SK-N-SH (cell line): ENCODE data around the gene PPY. TPM values are rescaled to one million over a fixed set of nuclear protein-coding genes. Genes with fewer than 3 reads are reported as not detected.

ENCODE experiments used
- CTCF ChIA-PET: fragments of 300-600, 350-600 bp; formaldehyde crosslinking; extraction: SDS; loops from one replicate; lab custom pipeline; 2021; lab: Yijun Ruan, JAX
- POLR2A ChIA-PET: fragments of 350-600 bp; sonication (Branson Sonifier 250); formaldehyde crosslinking; extraction: SDS; loops from one replicate; lab custom pipeline; 2020; ENCODE audit warnings: antibody characterized with exemption, inconsistent platforms; lab: Yijun Ruan, JAX
- DNase-seq: peaks from one replicate; pipeline ENCODE4 v3.0.0; 2012
- H2AFZ ChIP-seq: fragments of 200-600 bp; sonication (generic); 2 replicates; pipeline ENCODE4 v1.8.1; 2016; ENCODE audit warnings: antibody characterized with exemption, mild to moderate bottlenecking, low read depth
- H3F3A ChIP-seq: fragments of 200-600 bp; sonication (generic); replicated peaks from 2 replicates; pipeline ENCODE3; 2016; ENCODE audit warnings: antibody characterized with exemption, mild to moderate bottlenecking; ENCODE audit not compliant: insufficient read depth
- H3K27ac ChIP-seq, 2 experiments: fragments of 200-500 bp in 1 of 2; fragments of 200-600 bp in 1 of 2; sonication (Bioruptor generic) in 1 of 2; sonication (generic), shearing (Covaris generic) in 1 of 2; 2 replicates each; pipeline versions ENCODE4 v1.5.1 to v1.6.1; 2014 to 2016; ENCODE audit warnings: low read depth in 2 of 2, inconsistent platforms in 1 of 2, low read length in 1 of 2, mild to moderate bottlenecking in 1 of 2, mixed read lengths in 1 of 2
- H3K27me3 ChIP-seq: fragments of 200-600 bp; sonication (generic), shearing (Covaris generic); 2 replicates; pipeline ENCODE4 v1.6.1; 2016; ENCODE audit warnings: mixed run types; ENCODE audit not compliant: insufficient read depth
- H3K36me3 ChIP-seq, 2 experiments: fragments of 200-500 bp in 1 of 2; fragments of 200-600 bp in 1 of 2; sonication (Bioruptor generic) in 1 of 2; sonication (generic) in 1 of 2; replicated peaks in 1 of 2; 2 replicates each; pipeline versions ENCODE3 to v1.5.1; 2014 to 2016; ENCODE audit warnings: low read length in 1 of 2, mild to moderate bottlenecking in 1 of 2; ENCODE audit not compliant: insufficient read depth in 2 of 2, control insufficient read depth in 1 of 2
- H3K4me1 ChIP-seq, 2 experiments: fragments of 200-500 bp in 1 of 2; fragments of 200-600 bp in 1 of 2; sonication (Bioruptor generic) in 1 of 2; sonication (generic), shearing (Covaris generic) in 1 of 2; 2 replicates each; pipeline versions ENCODE4 v1.5.1 to v1.6.1; 2014 to 2016; ENCODE audit warnings: low read depth in 1 of 2, low read length in 1 of 2, mixed run types in 1 of 2; ENCODE audit not compliant: insufficient read depth in 2 of 2, control insufficient read depth in 1 of 2
- H3K4me2 ChIP-seq: fragments of 200-600 bp; sonication (generic), shearing (Covaris generic); 2 replicates; pipeline ENCODE4 v1.6.1; 2017; ENCODE audit warnings: mixed run types
- H3K4me3 ChIP-seq, 2 experiments: fragments of 200-500 bp in 1 of 2; fragments of 200-600 bp in 1 of 2; sonication (Bioruptor generic) in 1 of 2; sonication (generic), shearing (Covaris generic) in 1 of 2; 2 replicates each; pipeline versions ENCODE4 v1.5.1 to v1.8.1; 2014 to 2016; ENCODE audit warnings: low read depth in 2 of 2, inconsistent platforms in 1 of 2, low read length in 1 of 2, mild to moderate bottlenecking in 1 of 2, mixed read lengths in 1 of 2, moderate library complexity in 1 of 2
- H3K79me2 ChIP-seq: fragments of 200-600 bp; sonication (generic); 2 replicates; pipeline ENCODE4 v1.8.1; 2017; ENCODE audit warnings: mild to moderate bottlenecking; ENCODE audit not compliant: insufficient read depth
- H3K9ac ChIP-seq: fragments of 200-600 bp; sonication (generic); 2 replicates; pipeline ENCODE4 v1.6.1; 2017; ENCODE audit warnings: mixed run types
- H3K9me2 ChIP-seq: fragments of 200-600 bp; sonication (generic); 2 replicates; pipeline ENCODE4 v1.6.1; 2017; ENCODE audit warnings: mixed run types
- H3K9me3 ChIP-seq: fragments of 200-600 bp; sonication (generic); 2 replicates; pipeline ENCODE4 v1.6.1; 2017; ENCODE audit warnings: mixed run types, mild to moderate bottlenecking, moderate library complexity
- H4K20me1 ChIP-seq: fragments of 200-600 bp; sonication (generic); 2 replicates; pipeline ENCODE4 v1.6.1; 2017; ENCODE audit warnings: mild to moderate bottlenecking, mixed run types; ENCODE audit not compliant: insufficient read depth
- ELF1 ChIP-seq: IDR thresholded peaks from 2 replicates; pipeline ENCODE4 v1.4.0; 2012
- EP300 ChIP-seq, 2 experiments: IDR thresholded peaks; 2 replicates each; pipeline versions ENCODE4 v1.4.0 to v1.6.1; 2012; ENCODE audit warnings: borderline replicate concordance in 1 of 2, low read depth in 1 of 2, low read length in 1 of 2
- EZH2phosphoT487 ChIP-seq: fragments of 200-600 bp; sonication (generic); IDR thresholded peaks from 2 replicates; pipeline ENCODE4 v1.6.1; 2017; ENCODE audit warnings: low read depth, mixed run types, mild to moderate bottlenecking, antibody characterized with exemption, moderate library complexity, borderline replicate concordance
- FOXJ3 ChIP-seq: sonication (generic); formaldehyde crosslinking; IDR thresholded peaks from 2 replicates; pipeline ENCODE4 v1.5.1; 2020; ENCODE audit warnings: mild to moderate bottlenecking, missing genetic modification reagents
- GABPA ChIP-seq: IDR thresholded peaks from 2 replicates; pipeline ENCODE4 v1.4.0; 2012; ENCODE audit warnings: low read depth, mild to moderate bottlenecking
- GATA2 ChIP-seq: sonication (generic); formaldehyde crosslinking; IDR thresholded peaks from 2 replicates; pipeline ENCODE4 v1.5.0; 2020; ENCODE audit warnings: mild to moderate bottlenecking, missing genetic modification reagents
- JUND ChIP-seq: IDR thresholded peaks from 2 replicates; pipeline ENCODE4 v1.4.0; 2012
- MEF2A ChIP-seq: IDR thresholded peaks from 2 replicates; pipeline ENCODE4 v1.4.0; 2012; ENCODE audit warnings: low read depth, borderline replicate concordance
- PBX3 ChIP-seq: IDR thresholded peaks from 2 replicates; pipeline ENCODE4; 2012
- POLR2AphosphoS5 ChIP-seq: IDR thresholded peaks from 2 replicates; pipeline ENCODE4 v1.6.1; 2012; ENCODE audit warnings: low read depth, low read length
- RCOR1 ChIP-seq: fragments of 150-350 bp; IDR thresholded peaks from 2 replicates; pipeline ENCODE4 v1.6.1; 2017; ENCODE audit warnings: antibody characterized with exemption, low read length
- RFX5 ChIP-seq: IDR thresholded peaks from 2 replicates; pipeline ENCODE4 v1.6.1; 2012; ENCODE audit warnings: mild to moderate bottlenecking, improper control_type of control experiment, low read length
- RXRA ChIP-seq: IDR thresholded peaks from 2 replicates; pipeline ENCODE4 v1.4.0; 2012; ENCODE audit warnings: low read depth, mild to moderate bottlenecking, borderline replicate concordance
- SIN3A ChIP-seq: IDR thresholded peaks from 2 replicates; pipeline ENCODE4 v1.6.1; 2012; ENCODE audit warnings: low read depth, mild to moderate bottlenecking, low read length, moderate library complexity, borderline replicate concordance
- SMC3 ChIP-seq: IDR thresholded peaks from 2 replicates; pipeline ENCODE4 v1.6.1; 2012; ENCODE audit warnings: low read depth, low read length, improper control_type of control experiment
- TAF1 ChIP-seq: IDR thresholded peaks from 2 replicates; pipeline ENCODE4 v1.6.1; 2012; ENCODE audit warnings: low read depth, mild to moderate bottlenecking, low read length, moderate library complexity, borderline replicate concordance
- TCF12 ChIP-seq: IDR thresholded peaks from 2 replicates; pipeline ENCODE4 v1.4.0; 2012
- YY1 ChIP-seq: IDR thresholded peaks from 2 replicates; pipeline ENCODE4 v1.4.0; 2012; ENCODE audit warnings: low read depth, mild to moderate bottlenecking
- WGBS: methylation state at CpG from one replicate; pipeline ENCODE4 v1.1.6; 2017; ENCODE audit warnings: low lambda C conversion rate; 5-methylcytosine and 5-hydroxymethylcytosine counted together
- polyA plus RNA-seq, 3 experiments: library from polyadenylated mRNA; depleted of rRNA; stranded (reverse); fragments of >200 nt; gene quantifications; 2 replicates each; pipeline ENCODE4 v1.2.3, GENCODE V29; 2012
- TF ChIP-seq, protein P1 (sequence below): fragments of 150-350 bp; IDR thresholded peaks from 2 replicates; pipeline ENCODE4 v1.6.1; 2017; ENCODE audit warnings: antibody characterized with exemption, low read length, low read depth, borderline replicate concordance
- TF ChIP-seq, protein P2 (sequence below): fragments of 200-600 bp; sonication (generic); IDR thresholded peaks from 2 replicates; pipeline ENCODE4 v1.6.1; 2017; ENCODE audit warnings: antibody characterized with exemption, mild to moderate bottlenecking, moderate library complexity

PPY gene
- polyA plus RNA-seq, 1 of the 3 experiments (the other 2 are of a cell fraction) = not detected

DNA sequence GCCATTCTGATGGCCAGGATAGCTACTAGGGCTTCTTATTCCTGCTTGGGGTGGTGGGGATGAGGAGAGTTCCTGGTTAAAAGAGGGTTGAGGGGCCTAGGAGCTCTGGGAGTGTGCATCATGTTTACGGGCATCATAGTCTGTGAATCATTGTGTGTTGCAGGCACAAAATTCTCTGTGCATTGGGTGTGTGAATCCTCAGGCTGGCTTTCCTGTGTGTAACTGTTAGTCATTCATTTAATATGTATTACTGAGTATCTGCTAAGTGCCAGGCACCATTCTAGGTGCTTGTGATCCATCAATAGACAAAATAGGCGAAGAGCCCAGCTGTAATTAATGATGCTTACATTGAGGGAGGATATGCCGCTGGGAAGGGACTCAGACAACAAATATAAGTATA, 5.8 kb downstream of the PPY start:
- no peak overlapping the region for H3K27ac ChIP-seq
- CTCF ChIA-PET = interaction anchor here (1.1 to 18.2 kb wide), 6 partner anchors 10 to 104 kb away, joined by 3 to 638 read pairs (median 42); partner anchors contain the start of genes MPP2, NAGS and TMEM101
- DNase-seq = no peak

GRCh38 chr17:43935926-43936261, 6.4 kb downstream of the PPY start:
- no peaks in the 10 kb centered on the region for H3K27me3 ChIP-seq
- TF ChIP-seq EZH2phosphoT487 (no peak), ELF1 (no peak), GABPA (no peak), EP300 (IDR thresholded peaks at IDR 0.05; ENCODE audit: borderline replicate concordance in 1 of 2, low read depth in 1 of 2, low read length in 1 of 2) (no peak), GATA2 (CRISPR knock-in tag) (no peak), FOXJ3 (no peak), JUND (no peak), YY1 (no peak), RCOR1 (no peak), SMC3 (no peak), MEF2A (no peak)
- 98% methylated on average over 6 of the region's 6 CpGs for WGBS
- no peak overlapping the region for H3K4me3 ChIP-seq
- H3K9me3 ChIP-seq = no peaks in the 10 kb centered on the region
- no peak for DNase-seq
- H3F3A ChIP-seq = no peaks in the 10 kb centered on the region
- no peaks in the 10 kb centered on the region for H3K9me2 ChIP-seq
- no peaks in the 10 kb centered on the region for H4K20me1 ChIP-seq
- H3K4me2 ChIP-seq = no peak overlapping the region
- ChIA-PET POLR2A (interaction anchor here (1.0 kb wide), 1 partner anchor 10 kb away, joined by 3 read pairs; no protein-coding TSS in a partner anchor), CTCF (interaction anchor here (0.7 to 18.2 kb wide), 6 partner anchors 9 to 474 kb away, joined by 3 to 638 read pairs (median 42); partner anchors contain the start of genes MPP2, NAGS and TMEM101)
- peaks cover 0 to 7% of the 10 kb centered on the region in 2 experiments; a peak in 1 of 4 replicates for H3K4me1 ChIP-seq
- no peaks in the 10 kb centered on the region for H3K36me3 ChIP-seq
- H3K27ac ChIP-seq = no peak overlapping the region
- no peaks in the 10 kb centered on the region for H3K79me2 ChIP-seq
- no peak overlapping the region for H2AFZ ChIP-seq
- no peak overlapping the region for H3K9ac ChIP-seq

More for the DNA sequence above, 5.8 kb downstream of the PPY start:
- TF ChIP-seq POLR2AphosphoS5 = no peak
- TF ChIP-seq GABPA = no peak
- no peak for TF ChIP-seq ELF1
- TF ChIP-seq TCF12 = no peak
- no peak for TF ChIP-seq EZH2phosphoT487
- TF ChIP-seq, protein P1, sequence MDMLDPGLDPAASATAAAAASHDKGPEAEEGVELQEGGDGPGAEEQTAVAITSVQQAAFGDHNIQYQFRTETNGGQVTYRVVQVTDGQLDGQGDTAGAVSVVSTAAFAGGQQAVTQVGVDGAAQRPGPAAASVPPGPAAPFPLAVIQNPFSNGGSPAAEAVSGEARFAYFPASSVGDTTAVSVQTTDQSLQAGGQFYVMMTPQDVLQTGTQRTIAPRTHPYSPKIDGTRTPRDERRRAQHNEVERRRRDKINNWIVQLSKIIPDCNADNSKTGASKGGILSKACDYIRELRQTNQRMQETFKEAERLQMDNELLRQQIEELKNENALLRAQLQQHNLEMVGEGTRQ = no peak
- TF ChIP-seq SIN3A = no peak
- no peak for TF ChIP-seq RFX5
- TF ChIP-seq, protein P2, sequence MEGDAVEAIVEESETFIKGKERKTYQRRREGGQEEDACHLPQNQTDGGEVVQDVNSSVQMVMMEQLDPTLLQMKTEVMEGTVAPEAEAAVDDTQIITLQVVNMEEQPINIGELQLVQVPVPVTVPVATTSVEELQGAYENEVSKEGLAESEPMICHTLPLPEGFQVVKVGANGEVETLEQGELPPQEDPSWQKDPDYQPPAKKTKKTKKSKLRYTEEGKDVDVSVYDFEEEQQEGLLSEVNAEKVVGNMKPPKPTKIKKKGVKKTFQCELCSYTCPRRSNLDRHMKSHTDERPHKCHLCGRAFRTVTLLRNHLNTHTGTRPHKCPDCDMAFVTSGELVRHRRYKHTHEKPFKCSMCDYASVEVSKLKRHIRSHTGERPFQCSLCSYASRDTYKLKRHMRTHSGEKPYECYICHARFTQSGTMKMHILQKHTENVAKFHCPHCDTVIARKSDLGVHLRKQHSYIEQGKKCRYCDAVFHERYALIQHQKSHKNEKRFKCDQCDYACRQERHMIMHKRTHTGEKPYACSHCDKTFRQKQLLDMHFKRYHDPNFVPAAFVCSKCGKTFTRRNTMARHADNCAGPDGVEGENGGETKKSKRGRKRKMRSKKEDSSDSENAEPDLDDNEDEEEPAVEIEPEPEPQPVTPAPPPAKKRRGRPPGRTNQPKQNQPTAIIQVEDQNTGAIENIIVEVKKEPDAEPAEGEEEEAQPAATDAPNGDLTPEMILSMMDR = no peak
- TF ChIP-seq TAF1 = no peak
- no peak for TF ChIP-seq FOXJ3
- no peak for TF ChIP-seq PBX3
- TF ChIP-seq GATA2 (CRISPR knock-in tag) = no peak
- no peak for TF ChIP-seq RXRA
- H2AFZ ChIP-seq = no peak overlapping the region
- POLR2A ChIA-PET = interaction anchor here (1.0 kb wide), 1 partner anchor 11 kb away, joined by 3 read pairs; no protein-coding TSS in a partner anchor
- H3K36me3 ChIP-seq = no peaks in the 10 kb centered on the region
- no peaks in the 10 kb centered on the region for H3K79me2 ChIP-seq
- H3F3A ChIP-seq = no peaks in the 10 kb centered on the region
- no peaks in the 10 kb centered on the region for H3K27me3 ChIP-seq
- H3K4me3 ChIP-seq = no peak overlapping the region
- no peak overlapping the region for H3K4me2 ChIP-seq
- H3K9me3 ChIP-seq = no peaks in the 10 kb centered on the region
- H3K9me2 ChIP-seq = no peaks in the 10 kb centered on the region
- no peaks in the 10 kb centered on the region for H4K20me1 ChIP-seq
- H3K4me1 ChIP-seq = peaks cover 0 to 7% of the 10 kb centered on the region in 2 experiments; a peak in 1 of 4 replicates
- no peak overlapping the region for H3K9ac ChIP-seq
- 88% methylated on average over 3 of the region's 3 CpGs for WGBS
